GM19351 (cell line): Measurements from ENCODE around the gene RPL37A.
"Not testable (repeated sequence)": the region's sequence is repeated elsewhere in the genome, so short reads cannot be mapped to it uniquely, and the experiment has no call there.

Source experiments
- ATAC-seq: cut with Tn5 transposase; IDR thresholded peaks from one replicate; pipeline ENCODE4 v1.9.1; 2021; ENCODE audit warnings: mild to moderate bottlenecking, moderate library complexity; ENCODE audit not compliant: unreplicated experiment

RPL37A gene

DNA sequence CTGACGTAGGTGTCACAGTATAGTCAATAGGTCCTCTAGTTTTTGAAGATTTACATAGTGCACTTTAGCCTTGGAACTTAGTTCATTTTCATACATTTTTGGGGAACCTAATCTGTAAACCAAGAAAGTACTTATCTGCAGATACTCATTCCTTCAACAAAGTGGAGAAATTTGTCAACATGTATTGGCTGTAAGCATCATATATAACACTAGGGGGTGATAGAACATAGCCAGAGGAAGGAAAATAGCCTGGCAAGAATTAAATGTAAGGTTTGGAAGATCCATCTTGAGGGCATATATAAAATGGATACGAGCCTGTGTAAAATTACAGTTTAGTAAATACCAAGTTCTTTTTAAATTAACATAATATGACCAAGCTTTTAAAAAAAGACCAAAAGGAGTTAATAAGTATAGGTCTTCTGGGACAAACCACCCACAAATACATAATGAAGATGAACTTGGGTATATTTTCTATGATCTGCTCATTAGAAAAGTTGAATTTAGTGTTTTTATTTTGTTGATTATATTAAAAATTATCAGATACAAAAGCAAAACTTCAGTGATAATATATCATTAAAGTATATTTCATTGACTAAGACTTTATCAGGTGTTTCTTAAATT lies 18.2 kb downstream of the RPL37A start:
- ATAC-seq: no peak

DNA sequence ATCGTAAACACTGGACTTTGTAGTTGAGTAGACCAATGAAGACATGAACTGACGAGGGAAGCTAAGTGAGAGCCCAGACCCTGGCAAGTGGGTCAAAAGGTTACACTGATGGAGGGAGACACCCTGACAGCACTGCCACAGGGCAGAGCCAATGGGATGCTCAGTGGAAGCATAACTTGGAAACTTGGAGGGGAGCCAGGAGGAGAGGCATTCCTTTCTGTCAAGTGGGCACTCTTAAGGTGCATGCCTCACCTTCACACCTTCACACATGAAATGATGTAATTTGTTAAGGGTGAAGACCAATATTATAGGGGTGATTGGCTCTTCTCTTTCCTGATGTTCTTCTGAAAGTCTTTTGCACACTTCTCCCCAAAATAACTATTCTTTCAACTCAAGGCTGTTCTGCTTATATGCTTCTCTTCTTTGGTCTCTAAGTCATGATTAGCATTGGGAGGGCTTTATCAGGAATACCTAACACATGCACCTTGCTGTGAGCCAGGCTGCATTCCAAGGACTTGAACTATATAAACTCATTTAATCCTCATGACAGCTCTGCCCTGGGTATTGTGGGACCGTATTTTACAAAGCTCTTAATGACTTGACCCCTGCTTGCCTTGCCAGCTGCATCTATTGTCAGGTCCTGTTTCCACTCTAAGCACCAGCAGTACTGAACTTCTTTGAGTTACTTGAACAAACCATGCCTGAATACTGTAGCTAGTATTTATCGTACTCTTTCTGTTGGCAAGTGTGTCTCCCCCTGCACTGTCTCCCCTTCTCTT lies 19.0 kb downstream of the RPL37A start:
- ATAC-seq: no peak

DNA sequence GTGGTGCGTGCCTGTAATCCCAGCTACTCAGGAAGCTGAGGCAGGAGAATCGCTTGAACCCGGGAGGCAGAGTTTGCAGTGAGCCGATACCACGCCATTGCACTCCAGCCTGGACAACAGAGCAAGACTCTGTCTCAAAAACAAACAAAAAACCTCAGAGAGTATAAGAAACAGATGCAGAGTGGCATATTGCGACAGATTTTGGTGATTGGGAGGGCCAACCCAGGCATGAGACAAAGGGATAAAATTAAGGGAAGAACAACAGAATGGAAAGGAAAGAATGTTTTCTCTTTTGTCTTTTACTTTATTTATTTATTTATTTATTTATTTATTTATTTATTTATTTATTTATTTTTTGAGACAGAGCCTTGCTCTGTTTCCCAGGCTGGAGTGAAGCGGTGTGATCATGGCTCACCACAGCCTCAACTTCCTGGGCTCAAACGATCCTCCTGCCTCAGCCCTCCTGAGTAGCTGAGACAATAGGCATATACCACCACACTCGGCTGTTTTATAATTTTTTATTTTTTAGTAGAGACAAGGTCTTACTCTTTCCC lies 20.0 kb downstream of the RPL37A start:
- not testable (repeated sequence) for ATAC-seq

DNA sequence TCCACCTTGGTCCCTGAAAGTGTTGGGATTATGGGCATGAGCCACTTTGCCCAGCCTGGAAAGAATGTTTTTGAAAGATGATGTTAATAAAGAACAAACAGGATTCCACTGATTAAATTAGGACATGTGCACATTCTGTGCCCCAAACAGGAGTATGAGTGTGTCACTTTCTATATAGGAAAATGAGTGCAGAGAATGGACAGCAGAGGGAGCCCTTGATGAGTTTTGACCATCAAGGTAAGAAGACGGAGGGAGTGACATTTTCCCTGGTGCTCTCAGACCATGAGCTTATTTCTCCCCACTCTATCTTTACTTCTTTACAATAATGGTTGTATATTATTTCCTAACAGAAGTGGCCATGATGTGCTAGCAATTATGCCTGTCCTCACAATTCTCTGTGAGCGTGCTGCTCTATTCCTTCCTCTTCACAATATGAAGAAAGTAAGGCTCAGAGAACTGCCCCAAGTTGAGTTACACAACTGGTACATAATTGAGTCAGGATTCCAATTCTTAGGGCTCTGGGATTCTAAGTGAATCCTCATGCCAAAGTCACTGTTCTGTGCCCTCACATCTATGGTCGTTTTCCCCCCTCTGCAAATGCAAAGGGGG lies 20.6 kb downstream of the RPL37A start:
- ATAC-seq: peak; percentile 73

DNA sequence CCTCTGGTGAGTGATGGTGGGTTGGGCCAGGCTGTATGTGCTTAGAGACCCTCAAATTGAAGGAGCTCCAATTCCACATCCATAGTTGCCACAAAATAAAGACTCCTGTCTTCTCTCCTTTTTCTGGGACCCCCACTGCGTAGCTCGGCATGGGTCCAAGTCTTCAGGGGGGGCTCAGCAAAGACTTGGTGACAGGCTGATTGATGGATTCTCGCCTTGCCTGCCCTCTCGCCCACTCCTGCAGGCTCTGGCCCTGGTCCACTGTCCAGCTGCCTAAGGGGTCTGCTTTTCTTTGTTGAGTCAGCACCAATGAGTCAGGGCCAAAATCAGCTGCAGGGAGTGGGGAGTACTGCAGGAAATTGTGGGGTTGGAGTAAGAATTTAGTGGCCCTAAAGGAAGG lies 21.5 kb downstream of the RPL37A start:
- ATAC-seq: no peak

DNA sequence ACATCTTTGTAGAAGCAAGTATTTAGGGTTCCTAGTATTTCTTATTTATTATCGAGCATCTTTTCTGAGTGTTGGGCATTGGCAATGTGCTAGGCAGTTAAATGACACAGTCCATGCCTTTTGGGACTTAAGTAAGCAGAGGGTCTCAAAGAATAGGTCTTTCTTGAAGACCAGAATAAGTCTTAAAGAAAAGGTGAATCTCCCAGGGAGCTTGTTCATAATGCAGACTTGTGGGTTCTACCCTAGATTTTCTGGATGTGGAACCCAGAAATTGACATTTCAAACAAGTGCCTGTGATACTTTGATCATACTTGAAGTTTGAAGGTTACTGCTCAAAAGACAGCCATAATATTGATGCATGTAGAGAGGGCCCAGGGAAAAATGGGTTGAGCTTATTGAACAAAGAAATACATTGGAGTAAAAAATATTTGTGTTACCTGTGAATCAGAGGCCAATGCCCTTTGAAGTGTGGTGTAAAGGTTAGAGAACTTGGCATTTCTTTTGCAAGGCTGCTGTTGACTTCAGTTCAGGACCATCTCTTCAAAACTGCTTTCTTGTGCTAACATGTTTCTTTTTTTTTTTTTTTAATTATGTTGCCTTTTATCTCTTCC lies 24.4 kb downstream of the RPL37A start:
- ATAC-seq: no peak

DNA sequence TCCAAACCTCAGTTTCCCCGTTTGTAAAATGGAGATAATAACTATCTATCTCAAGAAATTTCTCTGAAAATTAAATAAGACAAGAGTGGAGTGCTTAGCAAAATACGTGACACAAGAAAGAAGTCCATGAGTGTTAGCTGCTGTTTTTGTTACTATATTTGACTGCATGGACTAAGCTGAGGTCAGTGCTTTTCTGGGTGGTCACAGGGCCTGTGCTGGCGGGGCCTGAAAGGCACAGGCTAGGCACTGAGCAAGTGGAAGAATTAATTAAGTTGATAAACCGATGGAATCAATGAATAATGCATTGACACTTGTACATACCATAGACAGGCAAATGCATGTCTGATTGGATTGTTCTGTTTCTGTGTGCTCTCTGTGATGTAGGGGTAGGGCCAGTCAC lies 27.3 kb downstream of the RPL37A start:
- no peak for ATAC-seq

DNA sequence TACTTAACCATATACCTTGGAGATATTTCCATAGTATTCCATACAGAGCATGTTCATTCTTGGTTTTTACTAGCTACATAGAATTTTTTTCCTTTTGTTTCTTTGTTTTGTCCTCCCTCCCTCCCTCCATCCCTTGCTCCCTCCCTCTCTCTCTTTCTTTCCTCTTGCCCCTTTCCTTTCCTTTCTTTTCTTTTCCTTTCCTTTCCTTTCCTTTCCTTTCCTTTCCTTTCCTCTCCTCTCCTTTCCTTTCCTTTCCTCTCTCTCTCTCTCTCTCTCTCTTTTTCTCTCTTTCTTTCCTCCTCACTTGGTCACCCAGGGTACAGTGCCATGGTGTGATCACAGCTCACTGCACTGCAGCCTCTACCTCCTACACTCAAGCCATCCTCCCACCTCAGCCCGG lies 28.3 kb downstream of the RPL37A start:
- no peak for ATAC-seq

DNA sequence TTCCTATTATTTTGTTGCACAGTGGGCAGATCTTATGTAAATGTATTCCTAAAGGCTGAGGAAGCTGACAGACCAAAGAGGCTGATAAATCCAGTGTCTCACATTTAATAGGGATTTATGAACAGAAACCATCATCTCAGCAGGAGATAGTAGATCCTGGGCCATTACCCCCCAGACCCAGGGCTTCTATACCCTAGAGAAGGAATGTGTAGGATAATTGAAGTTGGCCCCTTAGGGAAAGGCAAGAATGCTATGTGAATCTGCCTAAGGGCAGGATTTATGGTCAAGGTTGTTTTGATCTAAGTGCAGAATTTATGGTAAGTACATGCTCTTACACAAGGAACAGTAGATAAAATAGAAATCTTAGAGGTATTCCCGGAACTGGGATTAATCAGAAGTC lies 29.0 kb downstream of the RPL37A start:
- ATAC-seq: no peak

DNA sequence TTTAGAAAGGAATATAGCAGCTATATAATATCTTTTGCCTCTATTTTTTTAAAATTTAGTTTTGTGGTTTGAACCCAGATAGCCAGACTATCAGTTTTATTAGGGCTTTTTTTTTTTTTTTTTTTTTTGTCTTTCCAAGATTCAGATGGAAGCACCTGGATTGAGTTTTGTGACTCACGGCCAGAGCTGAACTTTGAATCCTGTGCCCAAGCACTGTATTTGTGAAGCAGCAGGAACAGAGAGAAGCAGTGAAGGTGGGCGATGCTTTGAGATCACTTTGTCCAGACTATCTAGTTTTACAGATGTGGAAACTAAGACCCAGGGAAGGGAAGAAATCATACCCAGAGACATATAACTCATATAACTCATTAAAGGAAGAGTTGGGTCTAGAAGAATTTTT lies 33.9 kb downstream of the RPL37A start:
- ATAC-seq: no peak

DNA sequence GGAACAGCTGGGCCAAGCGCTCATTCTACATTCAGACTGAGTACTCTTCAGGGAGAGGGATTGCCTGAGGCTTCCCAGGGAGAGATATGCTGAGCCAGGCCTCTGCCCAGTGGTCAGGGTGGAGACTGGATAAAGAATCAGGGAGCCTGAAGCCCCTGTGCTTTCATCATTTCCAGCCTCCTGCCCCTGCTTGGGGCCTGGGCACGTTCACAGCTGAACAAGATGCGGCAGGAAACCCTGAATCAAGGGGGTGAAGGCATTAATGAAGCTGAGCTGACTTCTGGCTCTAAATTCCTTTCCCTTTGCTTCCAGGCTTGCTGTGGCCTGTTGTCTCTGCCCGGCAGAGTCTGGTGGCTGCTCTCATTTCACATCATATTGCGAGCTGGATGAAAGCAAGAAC lies 35.0 kb downstream of the RPL37A start:
- ATAC-seq: no peak

DNA sequence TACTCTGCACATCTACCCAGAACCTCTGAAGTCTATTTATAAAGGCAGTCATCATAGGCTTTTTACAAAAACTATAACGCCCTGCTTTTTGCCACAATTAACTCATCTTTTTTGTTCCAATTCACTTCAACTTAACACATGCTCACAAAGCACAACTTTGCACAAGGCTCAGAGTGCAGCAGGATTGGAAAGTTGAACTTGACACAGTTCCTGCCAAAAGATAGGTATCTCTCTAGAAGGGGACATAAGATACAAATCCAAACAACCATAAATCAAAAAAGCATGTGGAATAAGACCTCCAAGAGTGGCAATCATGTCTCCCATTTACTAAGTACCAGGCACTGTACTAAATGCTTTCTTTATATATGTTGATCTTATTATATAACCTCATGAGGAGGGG lies 36.2 kb downstream of the RPL37A start:
- no peak for ATAC-seq

DNA sequence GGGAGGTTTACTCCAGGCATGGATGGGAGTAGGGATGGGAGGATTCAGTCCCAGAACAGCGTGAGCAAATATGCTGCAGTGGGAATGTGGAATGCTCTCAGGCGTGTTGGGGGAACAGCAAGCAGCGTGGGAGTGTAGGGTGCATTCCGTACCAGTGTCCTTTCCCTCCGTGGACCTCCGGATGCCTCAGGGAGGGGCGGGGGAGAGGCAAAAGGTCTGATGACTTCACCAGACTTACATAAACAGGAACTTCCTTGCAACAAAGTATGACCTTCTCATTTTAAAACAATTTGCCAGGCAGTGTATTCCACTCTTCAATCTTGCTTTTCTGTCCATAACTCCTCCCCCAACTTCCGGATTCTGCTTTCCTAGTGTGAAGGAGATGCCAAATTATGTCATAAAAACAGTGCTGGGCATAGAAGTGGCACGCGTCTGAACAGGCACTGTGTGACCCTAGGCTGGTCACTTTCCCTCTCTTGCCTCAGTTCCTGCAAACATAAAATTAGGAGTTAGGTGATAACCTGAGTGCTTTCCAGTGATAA lies 36.9 kb downstream of the RPL37A start:
- ATAC-seq: no peak

DNA sequence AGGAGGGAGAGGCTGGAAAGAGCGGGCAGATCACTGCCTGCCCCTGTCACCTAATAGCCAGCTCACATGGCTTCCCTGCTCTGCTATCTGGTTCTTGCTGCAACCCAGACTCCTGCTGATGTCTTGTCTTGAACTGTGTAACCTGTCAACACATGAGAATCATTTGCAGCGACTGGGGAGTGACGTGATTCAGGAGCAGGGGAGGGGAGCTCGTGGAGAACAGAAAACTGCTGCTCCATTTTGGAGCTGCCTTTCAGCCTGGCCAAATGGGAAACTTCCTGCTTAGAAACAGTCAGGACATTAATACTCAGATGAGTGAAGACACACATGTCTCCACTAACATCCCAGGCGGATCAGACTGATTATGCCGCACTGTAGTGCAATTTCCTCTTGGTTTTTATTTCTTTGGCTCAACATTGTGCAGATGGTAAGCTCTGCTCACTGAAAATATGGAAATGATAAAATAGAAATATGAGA lies 38.1 kb downstream of the RPL37A start:
- no peak for ATAC-seq

DNA sequence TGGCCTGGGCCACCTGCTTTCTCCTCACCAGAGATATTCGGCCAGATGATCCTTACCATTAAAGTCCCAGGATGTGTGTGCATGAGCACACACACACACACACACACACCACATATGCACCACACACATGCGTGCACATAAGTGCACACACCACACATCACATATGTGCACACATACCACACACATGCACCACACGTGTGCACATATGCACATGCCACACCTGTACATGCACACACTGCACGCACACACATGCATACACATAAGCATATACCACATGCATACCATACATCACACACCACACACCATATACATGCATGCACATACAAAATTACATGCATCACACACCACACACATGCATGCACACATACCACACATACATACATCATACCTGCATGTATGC lies 38.7 kb downstream of the RPL37A start:
- ATAC-seq: no peak

DNA sequence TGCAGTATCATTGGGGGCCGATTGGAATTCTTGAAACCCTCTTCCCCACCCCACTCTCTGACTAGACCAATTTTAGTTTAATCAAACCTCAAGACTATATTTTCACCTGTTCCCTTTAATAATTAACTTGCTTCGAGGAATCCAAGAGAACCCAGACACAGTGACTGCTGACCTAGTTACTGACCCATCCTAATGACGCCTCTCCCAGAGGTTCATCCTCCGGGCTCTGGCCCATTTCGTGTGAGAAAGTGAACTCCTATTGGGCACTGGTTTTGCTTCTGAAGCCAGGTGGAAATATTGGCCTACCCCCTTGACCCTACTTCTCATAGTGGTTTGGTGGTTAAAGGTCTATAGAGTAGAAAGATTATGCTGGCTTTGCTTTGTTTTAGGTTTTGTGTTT lies 39.9 kb downstream of the RPL37A start:
- no peak for ATAC-seq

DNA sequence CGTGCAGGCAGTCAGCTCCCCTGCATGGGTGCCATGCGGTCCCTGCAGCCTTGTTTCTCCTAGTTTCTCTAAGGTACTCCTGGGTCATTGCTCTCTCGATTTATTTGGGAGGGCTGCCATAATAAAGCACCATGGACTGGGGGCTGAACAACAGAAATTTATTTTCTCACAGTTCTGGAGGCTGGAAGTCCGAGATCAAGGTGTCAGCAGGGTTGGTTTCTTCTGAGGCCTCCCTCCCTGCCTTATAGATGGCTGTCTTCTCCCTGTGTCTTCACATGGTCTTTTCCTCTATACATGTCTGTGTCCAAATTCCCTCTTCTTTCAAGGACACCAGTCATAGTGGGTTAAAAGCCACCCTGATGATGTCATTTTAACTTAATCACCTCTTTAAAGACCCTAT lies 40.5 kb downstream of the RPL37A start:
- ATAC-seq: no peak

DNA sequence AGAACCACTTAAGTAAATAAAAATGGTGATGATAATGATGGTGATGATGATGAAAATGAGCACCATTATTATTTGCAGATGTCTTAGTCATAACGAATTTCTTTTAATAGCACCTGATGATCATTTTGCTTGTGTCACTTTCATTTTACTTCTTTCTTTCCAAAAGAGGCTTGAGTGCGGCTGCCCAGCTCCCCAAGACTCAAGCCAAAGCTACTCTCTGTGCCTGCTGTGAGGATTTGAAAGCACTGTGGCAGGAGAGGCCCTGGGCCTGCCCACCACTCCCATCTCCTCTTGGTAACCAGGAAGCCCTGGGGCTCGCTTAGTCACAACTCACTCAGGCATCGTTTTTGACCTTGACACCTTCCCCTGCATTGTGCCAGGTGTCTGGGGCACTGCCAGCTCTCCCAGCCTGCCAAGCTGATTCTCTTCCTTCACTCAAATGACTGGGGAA lies 41.2 kb downstream of the RPL37A start:
- peak; percentile 86 for ATAC-seq

DNA sequence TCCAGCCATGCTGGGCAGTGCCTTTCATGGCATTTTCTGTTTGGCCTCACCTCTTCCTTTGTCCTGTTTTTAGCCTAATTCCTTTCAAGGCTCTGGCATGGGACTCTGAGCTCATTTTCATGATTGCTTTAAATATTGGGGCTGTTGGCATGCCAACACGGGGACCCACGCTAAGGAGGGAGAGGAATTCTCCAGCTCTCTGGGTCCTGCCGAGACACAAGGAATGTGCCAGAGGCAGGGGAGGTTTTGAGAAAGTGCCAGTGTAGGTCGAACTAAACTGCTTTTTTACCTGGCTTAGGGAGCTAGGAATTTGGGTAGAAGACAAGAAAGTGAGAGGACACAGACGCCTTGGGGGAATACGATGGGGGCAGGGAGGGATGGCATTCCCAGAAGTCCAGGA lies 42.3 kb downstream of the RPL37A start:
- no peak for ATAC-seq

DNA sequence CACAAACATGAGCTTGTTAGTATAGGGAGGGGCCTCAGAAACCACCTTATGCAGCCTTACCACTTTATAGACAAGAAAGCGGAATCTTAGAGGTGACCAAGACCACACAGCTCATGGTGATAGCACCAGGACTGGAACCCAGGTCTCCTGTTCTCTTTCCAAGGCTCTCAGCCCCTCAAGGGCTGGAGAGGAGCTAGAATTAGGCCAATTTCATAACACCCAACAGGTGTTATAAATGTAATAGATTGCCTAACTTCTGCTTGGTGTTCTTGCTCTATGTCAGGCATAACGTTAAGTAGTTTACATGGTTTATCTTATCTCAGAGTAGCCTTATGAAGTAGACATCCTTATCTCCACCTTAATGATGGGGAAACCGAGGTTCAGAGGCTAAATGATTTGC lies 42.9 kb downstream of the RPL37A start:
- ATAC-seq: no peak

DNA sequence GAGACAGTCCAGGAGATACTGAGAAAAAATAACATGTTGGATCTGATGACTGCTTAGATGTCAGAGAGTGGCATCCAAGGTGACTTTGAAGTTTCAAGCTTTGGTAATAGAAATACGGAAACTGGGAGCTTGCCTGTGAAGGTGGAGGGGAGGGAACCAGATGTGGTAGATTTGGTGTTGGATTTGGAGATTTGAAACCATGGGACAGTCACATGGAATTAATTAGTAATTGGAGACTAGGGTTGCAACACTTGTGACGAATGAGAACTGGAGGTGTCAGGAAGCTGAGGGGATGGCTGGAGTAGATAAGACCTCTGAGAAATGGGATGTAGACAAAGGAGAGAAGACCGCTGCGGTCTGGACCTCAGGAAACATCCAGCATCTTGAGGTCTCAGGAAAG lies 46.7 kb downstream of the RPL37A start:
- ATAC-seq: no peak
